Measurements from ENCODE around the gene SLC30A2.

Gene SLC30A2

DNA sequence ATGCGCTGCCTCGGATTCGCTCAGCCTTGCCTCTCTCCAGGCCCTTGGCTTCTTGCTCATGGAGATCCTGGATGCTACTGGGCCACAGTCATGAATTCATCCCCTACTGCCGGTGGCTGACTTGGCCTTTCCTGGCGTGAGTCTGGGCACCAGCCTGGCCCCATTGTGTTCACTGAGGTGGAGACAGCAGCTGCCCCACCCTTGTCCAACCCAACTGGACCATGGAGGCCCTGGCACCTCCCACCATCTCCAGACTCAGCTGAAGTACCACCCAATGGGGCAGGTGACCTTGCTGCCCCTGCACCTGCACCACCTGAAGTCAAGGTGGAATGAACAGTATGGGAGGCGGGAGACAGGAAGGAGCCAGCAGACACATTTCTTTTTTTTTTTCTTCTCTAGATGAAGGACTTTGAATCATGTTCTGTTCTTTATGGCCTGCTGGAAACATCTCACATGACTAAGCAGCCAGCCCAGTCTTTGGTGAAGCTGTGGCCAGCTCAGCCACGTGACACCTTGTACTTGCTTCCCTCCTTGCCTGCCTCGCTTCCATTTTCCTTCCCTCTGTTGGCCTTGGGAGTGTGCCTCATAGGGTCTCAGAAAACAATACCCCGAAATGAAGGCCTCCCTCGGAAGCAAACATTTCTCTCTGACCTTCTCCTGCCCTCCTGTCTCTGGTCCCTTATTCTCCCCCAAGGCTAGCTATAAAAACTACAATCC is 3.8 kb upstream of the SLC30A2 start:
- H2BK15ac ChIP-seq (replicated peaks; ENCODE audit: low read depth), result no peak overlapping the region
- H3K9ac ChIP-seq (ENCODE audit: low read length), result no peak overlapping the region
- H2BK5ac ChIP-seq (ENCODE audit: low read length), result no peak overlapping the region
- no peak overlapping the region for H4K8ac ChIP-seq (ENCODE audit: low read depth, low read length)
- no peak overlapping the region for H3K4me2 ChIP-seq (ENCODE audit: low read length)
- H3K56ac ChIP-seq (ENCODE audit: low read length), result no peak overlapping the region
- H2BK120ac ChIP-seq (ENCODE audit: low read depth, low read length), result no peak overlapping the region
- H3K23ac ChIP-seq (ENCODE audit: low read length), result no peak overlapping the region
- H3K27ac ChIP-seq (ENCODE audit: low read depth, low read length), result no peak overlapping the region
- no peaks in the 10 kb centered on the region for H3K36me3 ChIP-seq (ENCODE audit: control insufficient read depth, insufficient read depth, low read length)
- H3K18ac ChIP-seq (ENCODE audit: low read length), result no peak overlapping the region
- H4K5ac ChIP-seq (ENCODE audit: low read length), result no peak overlapping the region
- H3K4ac ChIP-seq (ENCODE audit: low read depth, low read length), result no peak overlapping the region
- H3K79me2 ChIP-seq (ENCODE audit: control insufficient read depth, insufficient read depth, low read length), result no peaks in the 10 kb centered on the region
- H3K4me3 ChIP-seq (ENCODE audit: low read length), result no peak overlapping the region
- no CpG with 5 or more reads among the region's 10 CpGs for WGBS (ENCODE audit: extremely low coverage, insufficient coverage, low lambda C conversion rate)
- H3K27me3 ChIP-seq (ENCODE audit: insufficient read depth, low read length, poor library complexity), result peaks cover 25% of the 10 kb centered on the region
- H3K4me1 ChIP-seq (ENCODE audit: control insufficient read depth, low read depth, low read length), result no peaks in the 10 kb centered on the region
- H2AK5ac ChIP-seq (ENCODE audit: low read length), result no peak overlapping the region
- no peak for DNase-seq
- H3K79me1 ChIP-seq (ENCODE audit: low read length), result no peaks in the 10 kb centered on the region

GRCh38 chr1:26047278-26047874 is 1.5 kb upstream of the SLC30A2 start:
- H2BK5ac ChIP-seq (ENCODE audit: low read length), result no peak overlapping the region
- H3K27me3 ChIP-seq (ENCODE audit: insufficient read depth, low read length, poor library complexity), result peaks cover 25% of the 10 kb centered on the region
- H3K36me3 ChIP-seq (ENCODE audit: control insufficient read depth, insufficient read depth, low read length), result no peaks in the 10 kb centered on the region
- H2AK5ac ChIP-seq (ENCODE audit: low read length), result no peak overlapping the region
- H3K4me2 ChIP-seq (ENCODE audit: low read length), result no peak overlapping the region
- H3K27ac ChIP-seq (ENCODE audit: low read depth, low read length), result no peak overlapping the region
- H3K4ac ChIP-seq (ENCODE audit: low read depth, low read length), result no peak overlapping the region
- no CpG with 5 or more reads among the region's 7 CpGs for WGBS (ENCODE audit: extremely low coverage, insufficient coverage, low lambda C conversion rate)
- no peak overlapping the region for H4K5ac ChIP-seq (ENCODE audit: low read length)
- H3K18ac ChIP-seq (ENCODE audit: low read length), result no peak overlapping the region
- no peak for DNase-seq
- no peak overlapping the region for H2BK120ac ChIP-seq (ENCODE audit: low read depth, low read length)
- H3K4me3 ChIP-seq (ENCODE audit: low read length), result no peak overlapping the region
- H2BK15ac ChIP-seq (replicated peaks; ENCODE audit: low read depth), result no peak overlapping the region
- H3K4me1 ChIP-seq (ENCODE audit: control insufficient read depth, low read depth, low read length), result no peaks in the 10 kb centered on the region
- no peak overlapping the region for H4K8ac ChIP-seq (ENCODE audit: low read depth, low read length)
- H3K79me1 ChIP-seq (ENCODE audit: low read length), result no peaks in the 10 kb centered on the region
- no peak overlapping the region for H3K9ac ChIP-seq (ENCODE audit: low read length)
- no peak overlapping the region for H3K56ac ChIP-seq (ENCODE audit: low read length)
- no peak overlapping the region for H3K23ac ChIP-seq (ENCODE audit: low read length)
- H3K79me2 ChIP-seq (ENCODE audit: control insufficient read depth, insufficient read depth, low read length), result no peaks in the 10 kb centered on the region

GRCh38 chr1:26046246-26047095 is 553 bp upstream of the SLC30A2 start:
- no peak overlapping the region for H2BK15ac ChIP-seq (replicated peaks; ENCODE audit: low read depth)
- peak overlapping the region; percentile 30 for H3K4me2 ChIP-seq (ENCODE audit: low read length)
- H3K79me1 ChIP-seq (ENCODE audit: low read length), result no peaks in the 10 kb centered on the region
- H3K23ac ChIP-seq (ENCODE audit: low read length), result no peak overlapping the region
- H3K27ac ChIP-seq (ENCODE audit: low read depth, low read length), result no peak overlapping the region
- no peaks in the 10 kb centered on the region for H3K36me3 ChIP-seq (ENCODE audit: control insufficient read depth, insufficient read depth, low read length)
- no peak for DNase-seq
- H3K4ac ChIP-seq (ENCODE audit: low read depth, low read length), result no peak overlapping the region
- no peak overlapping the region for H2BK120ac ChIP-seq (ENCODE audit: low read depth, low read length)
- no peak overlapping the region for H3K9ac ChIP-seq (ENCODE audit: low read length)
- no peaks in the 10 kb centered on the region for H3K4me1 ChIP-seq (ENCODE audit: control insufficient read depth, low read depth, low read length)
- H3K79me2 ChIP-seq (ENCODE audit: control insufficient read depth, insufficient read depth, low read length), result no peaks in the 10 kb centered on the region
- H3K27me3 ChIP-seq (ENCODE audit: insufficient read depth, low read length, poor library complexity), result peaks cover 25% of the 10 kb centered on the region
- no peak overlapping the region for H2AK5ac ChIP-seq (ENCODE audit: low read length)
- H3K18ac ChIP-seq (ENCODE audit: low read length), result peak overlapping the region; percentile 11
- no peak overlapping the region for H4K5ac ChIP-seq (ENCODE audit: low read length)
- no peak overlapping the region for H3K4me3 ChIP-seq (ENCODE audit: low read length)
- no peak overlapping the region for H2BK5ac ChIP-seq (ENCODE audit: low read length)
- WGBS (ENCODE audit: extremely low coverage, insufficient coverage, low lambda C conversion rate), result no CpG with 5 or more reads among the region's 57 CpGs
- peak overlapping the region; percentile 69 for H3K56ac ChIP-seq (ENCODE audit: low read length)
- H4K8ac ChIP-seq (ENCODE audit: low read depth, low read length), result no peak overlapping the region

GRCh38 chr1:26044971-26045721 is 772 bp downstream of the SLC30A2 start:
- H4K5ac ChIP-seq (ENCODE audit: low read length), result no peak overlapping the region
- H2BK15ac ChIP-seq (replicated peaks; ENCODE audit: low read depth), result no peak overlapping the region
- H3K4me3 ChIP-seq (ENCODE audit: low read length), result no peak overlapping the region
- no peak overlapping the region for H3K4ac ChIP-seq (ENCODE audit: low read depth, low read length)
- H2AK5ac ChIP-seq (ENCODE audit: low read length), result no peak overlapping the region
- peak overlapping the region; percentile 31 for H3K23ac ChIP-seq (ENCODE audit: low read length)
- H2BK5ac ChIP-seq (ENCODE audit: low read length), result no peak overlapping the region
- peak overlapping the region; percentile 65 for H3K56ac ChIP-seq (ENCODE audit: low read length)
- H3K36me3 ChIP-seq (ENCODE audit: control insufficient read depth, insufficient read depth, low read length), result no peaks in the 10 kb centered on the region
- no peak overlapping the region for H4K8ac ChIP-seq (ENCODE audit: low read depth, low read length)
- peak overlapping the region; percentile 30 for H3K4me2 ChIP-seq (ENCODE audit: low read length)
- H3K18ac ChIP-seq (ENCODE audit: low read length), result no peak overlapping the region
- no peaks in the 10 kb centered on the region for H3K79me1 ChIP-seq (ENCODE audit: low read length)
- peaks cover 25% of the 10 kb centered on the region for H3K27me3 ChIP-seq (ENCODE audit: insufficient read depth, low read length, poor library complexity)
- peak overlapping the region; percentile 45 for H3K9ac ChIP-seq (ENCODE audit: low read length)
- peak; percentile 13 for DNase-seq
- H3K79me2 ChIP-seq (ENCODE audit: control insufficient read depth, insufficient read depth, low read length), result no peaks in the 10 kb centered on the region
- H3K27ac ChIP-seq (ENCODE audit: low read depth, low read length), result no peak overlapping the region
- no peaks in the 10 kb centered on the region for H3K4me1 ChIP-seq (ENCODE audit: control insufficient read depth, low read depth, low read length)
- no CpG with 5 or more reads among the region's 29 CpGs for WGBS (ENCODE audit: extremely low coverage, insufficient coverage, low lambda C conversion rate)
- no peak overlapping the region for H2BK120ac ChIP-seq (ENCODE audit: low read depth, low read length)

- H3K27ac ChIP-seq (ENCODE audit: low read depth, low read length), result no peak overlapping the region
Observed at GRCh38 chr1:26044414-26044813, 1.5 kb downstream of the SLC30A2 start.

More at GRCh38 chr1:26044414-26044813, 1.5 kb downstream of the SLC30A2 start:
- Histone ChIP-seq H4K8ac (ENCODE audit: low read depth, low read length) (no peak overlapping the region), H2AK5ac (ENCODE audit: low read length) (no peak overlapping the region), H3K18ac (ENCODE audit: low read length) (no peak overlapping the region), H3K23ac (ENCODE audit: low read length) (no peak overlapping the region), H2BK15ac (replicated peaks; ENCODE audit: low read depth) (no peak overlapping the region), H4K5ac (ENCODE audit: low read length) (no peak overlapping the region), H3K9ac (ENCODE audit: low read length) (no peak overlapping the region), H3K27me3 (ENCODE audit: insufficient read depth, low read length, poor library complexity) (peaks cover 25% of the 10 kb centered on the region), H2BK120ac (ENCODE audit: low read depth, low read length) (no peak overlapping the region), H3K79me2 (ENCODE audit: control insufficient read depth, insufficient read depth, low read length) (no peaks in the 10 kb centered on the region), H3K4me1 (ENCODE audit: control insufficient read depth, low read depth, low read length) (no peaks in the 10 kb centered on the region), H3K4ac (ENCODE audit: low read depth, low read length) (no peak overlapping the region), H2BK5ac (ENCODE audit: low read length) (no peak overlapping the region), H3K56ac (ENCODE audit: low read length) (no peak overlapping the region), H3K4me2 (ENCODE audit: low read length) (no peak overlapping the region), H3K79me1 (ENCODE audit: low read length) (no peaks in the 10 kb centered on the region), H3K4me3 (ENCODE audit: low read length) (no peak overlapping the region), H3K36me3 (ENCODE audit: control insufficient read depth, insufficient read depth, low read length) (no peaks in the 10 kb centered on the region)
- no CpG with 5 or more reads among the region's 3 CpGs for WGBS (ENCODE audit: extremely low coverage, insufficient coverage, low lambda C conversion rate)
- DNase-seq, result no peak
